HuH-7 (cell line): ENCODE data around the gene INSIG2.

Experiments used
- DNase-seq: peaks from one replicate; pipeline ENCODE4 v3.0.0; 2011; ENCODE audit warnings: low spot score

The INSIG2 gene

DNA sequence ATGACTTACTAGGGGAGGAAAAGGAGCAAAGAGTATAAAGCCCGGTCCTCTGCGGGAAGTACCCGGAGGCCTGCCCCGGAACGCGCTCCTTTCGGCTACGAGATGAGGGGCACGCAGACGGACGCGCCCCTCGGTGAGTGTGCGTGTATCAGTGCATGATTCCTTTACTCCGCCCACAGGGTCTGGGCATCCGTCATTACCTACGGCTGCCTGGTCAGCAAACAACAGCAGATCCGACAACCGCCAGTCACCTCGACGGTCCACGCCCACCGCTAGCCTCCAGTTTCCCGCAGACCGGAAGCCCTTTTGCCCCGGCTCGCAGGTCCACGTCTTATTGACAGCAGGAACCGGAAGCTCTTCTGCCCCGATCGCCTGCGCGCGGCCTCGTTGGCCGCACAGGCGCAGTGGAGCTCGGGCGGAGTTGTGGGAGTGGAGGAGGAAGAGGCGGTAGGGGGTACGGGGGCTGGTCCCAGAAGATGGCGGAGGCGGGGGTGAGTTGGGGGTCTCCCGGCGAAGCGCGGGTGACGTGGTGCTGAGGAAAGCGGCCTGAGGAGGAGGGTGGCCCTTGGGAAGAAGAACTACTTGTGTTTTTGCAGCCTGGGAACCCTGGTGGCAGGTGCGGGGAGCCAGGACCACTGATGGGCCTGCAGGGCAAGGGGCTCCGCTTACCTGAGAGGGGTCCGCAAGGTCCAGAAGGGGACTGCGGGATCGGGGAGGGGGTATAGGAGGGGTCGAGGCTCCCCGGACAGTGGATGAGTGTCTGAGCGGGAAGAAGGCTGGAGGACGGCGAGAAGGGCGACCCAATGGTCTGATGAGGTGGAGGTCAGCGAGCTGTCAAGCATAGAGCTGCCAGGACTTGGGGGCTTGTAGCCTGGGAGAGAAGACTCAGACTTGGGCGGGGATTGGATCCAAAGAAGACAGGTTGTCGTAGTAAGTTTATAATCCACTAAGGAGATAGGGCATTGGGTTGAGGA, at the start of gene INSIG2:
TSS of gene INSIG2 (plus strand) at position 421 of the 974 bp plus-strand sequence. CDS start 8,086 bp downstream, outside the sequence.
- DNase-seq, result peak; percentile 84

DNA sequence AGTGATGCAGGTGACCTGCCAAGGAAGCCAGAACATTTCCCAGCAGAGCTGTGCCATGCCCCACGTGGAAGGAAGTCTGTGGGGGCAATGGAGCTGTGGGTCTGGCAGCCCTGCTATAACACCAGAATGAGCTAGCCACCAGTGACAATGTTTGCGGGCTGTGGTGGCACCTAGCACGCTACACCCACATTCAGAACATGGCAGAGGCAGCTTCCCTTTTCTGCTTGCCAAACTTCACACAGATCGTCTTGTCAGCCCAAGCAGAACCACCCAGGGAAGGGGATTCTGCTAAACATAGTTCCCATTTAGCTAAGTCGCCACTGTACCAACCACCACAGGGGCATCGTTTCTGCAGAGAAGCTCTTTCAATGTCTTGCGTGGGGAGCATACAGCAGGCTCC, 47.4 kb upstream of the INSIG2 start:
- DNase-seq, result no peak

DNA sequence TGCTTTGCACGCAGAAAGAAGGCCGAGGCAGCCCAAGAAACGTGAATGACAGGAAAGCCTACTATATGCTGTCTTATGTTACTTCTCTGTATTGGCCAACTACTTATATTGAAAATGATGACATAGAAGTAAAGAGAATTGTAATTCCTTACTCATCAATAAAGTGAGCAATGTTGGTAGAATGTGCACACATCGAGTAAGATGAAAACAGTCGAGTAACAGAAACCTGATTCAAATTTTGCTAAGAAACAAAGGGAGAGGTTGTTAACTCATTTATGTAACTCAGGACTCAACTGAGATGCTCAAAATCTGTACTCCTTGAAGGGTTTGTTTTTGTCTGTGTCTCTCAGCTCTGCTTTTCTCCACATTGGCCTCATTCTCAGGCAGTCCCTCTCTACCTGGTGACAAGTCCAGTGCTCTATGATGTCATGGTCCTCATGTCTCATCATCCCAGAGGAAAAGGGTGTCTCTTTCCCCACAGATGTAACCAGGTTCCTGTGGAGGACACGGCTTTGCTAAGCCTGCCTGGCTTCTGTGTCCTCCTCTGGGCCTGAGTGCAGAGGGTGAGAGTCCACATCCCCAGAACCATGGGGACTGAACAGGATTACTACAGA, 44.1 kb upstream of the INSIG2 start:
- DNase-seq, result no peak

DNA sequence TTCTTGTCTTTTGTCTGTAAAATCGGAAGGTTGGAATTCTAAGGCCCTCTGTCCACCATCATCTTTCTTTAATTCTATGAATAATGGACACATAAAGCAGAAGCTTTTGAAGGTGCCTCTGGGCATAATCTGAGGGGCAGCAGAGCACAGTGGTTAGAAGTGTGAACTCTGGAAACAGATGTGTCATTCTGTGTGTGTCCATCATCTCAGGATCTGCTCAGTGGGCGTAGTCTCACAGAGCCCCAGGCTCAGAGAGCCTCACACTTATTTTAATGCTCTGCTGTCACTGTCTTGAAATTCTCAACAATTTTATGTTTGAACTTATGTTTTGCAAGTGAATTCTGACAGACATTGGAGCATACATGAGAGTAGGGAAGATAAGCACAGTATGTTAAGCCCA, 43.4 kb upstream of the INSIG2 start:
- no peak for DNase-seq

DNA sequence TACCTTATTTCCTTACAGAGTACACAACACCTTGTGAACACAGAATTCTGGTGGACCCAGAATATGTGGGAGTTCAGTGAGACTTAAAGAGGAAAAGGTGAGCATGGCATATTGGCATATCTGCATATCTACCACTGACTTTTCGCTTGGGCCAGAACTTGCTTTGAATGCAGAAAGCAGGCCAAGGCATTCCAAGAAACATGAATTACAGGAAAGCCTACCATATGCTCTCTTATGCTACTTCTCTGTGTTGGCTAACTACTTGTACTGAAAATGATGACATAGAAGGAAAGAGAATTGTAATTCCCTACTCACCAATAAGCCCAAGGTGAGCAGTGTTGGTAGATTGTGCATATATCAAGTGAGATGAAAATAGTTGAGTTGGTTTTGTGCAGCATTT, 43.0 kb upstream of the INSIG2 start:
- DNase-seq, result no peak

DNA sequence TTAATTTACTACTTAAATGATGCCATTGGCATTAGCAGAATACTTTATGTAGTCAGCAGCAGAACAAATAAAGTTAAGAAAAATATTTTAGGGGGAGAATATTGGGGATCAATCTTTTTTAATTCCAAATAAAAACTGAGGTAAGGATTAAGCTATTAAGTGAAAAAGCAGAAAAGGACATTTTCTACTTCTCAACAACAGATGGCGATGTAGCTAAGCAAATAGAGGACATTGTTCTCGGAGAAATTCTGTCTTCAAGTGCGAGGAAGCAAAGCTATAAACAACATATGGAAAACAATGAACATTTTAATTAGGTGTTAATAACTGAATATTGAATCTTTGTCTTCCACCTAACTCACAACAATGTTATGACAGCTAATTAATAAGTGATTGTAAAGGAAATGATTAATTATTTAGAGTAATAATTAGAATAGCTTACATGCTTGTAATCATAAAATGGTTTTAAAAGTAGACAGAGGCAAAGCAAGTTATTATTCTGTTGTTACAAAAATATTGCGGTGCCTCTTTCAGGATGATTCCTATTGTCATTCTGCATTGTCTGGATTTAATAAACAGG, 41.5 kb upstream of the INSIG2 start:
- DNase-seq, result peak; percentile 9

DNA sequence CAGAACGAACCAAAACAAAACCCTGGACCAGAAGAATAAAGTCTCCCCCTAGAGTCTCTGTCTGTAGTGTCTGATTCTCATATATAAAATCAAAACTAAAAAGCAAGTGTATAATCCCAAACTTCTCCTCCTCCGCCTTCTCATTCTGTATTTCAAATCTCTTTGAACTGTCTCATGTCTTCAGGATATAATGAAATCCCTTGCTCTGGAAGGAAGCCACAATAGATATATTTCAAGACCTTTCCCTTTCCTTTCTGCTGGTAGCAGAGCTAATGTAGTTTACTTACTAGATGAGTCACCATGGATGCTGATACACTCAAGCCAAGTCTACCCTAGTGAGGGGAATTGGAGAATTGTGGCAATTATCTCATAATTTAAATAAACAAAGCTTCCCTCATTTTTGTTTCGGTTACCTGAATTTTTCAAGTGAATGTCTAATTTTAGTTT, 40.9 kb upstream of the INSIG2 start:
- DNase-seq, result no peak

DNA sequence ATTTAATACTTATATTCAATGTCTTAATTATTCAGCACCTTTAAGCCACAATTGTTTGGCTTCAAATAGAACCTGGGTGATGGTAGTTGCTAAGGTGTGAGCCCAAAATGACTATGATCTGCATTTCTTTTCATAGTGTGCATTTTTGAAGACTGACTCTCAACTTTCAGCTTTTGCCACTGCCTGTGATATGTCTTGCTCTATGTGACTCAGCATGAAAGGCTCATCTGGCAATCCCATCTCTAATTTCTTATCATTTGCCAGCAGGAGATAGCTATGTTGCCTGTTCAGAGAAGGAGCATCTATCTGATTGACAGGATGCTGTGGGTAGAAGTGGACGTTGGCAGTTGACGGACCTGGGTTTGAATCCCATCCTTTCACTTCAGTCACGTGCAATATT, 39.9 kb upstream of the INSIG2 start:
- DNase-seq, result no peak

DNA sequence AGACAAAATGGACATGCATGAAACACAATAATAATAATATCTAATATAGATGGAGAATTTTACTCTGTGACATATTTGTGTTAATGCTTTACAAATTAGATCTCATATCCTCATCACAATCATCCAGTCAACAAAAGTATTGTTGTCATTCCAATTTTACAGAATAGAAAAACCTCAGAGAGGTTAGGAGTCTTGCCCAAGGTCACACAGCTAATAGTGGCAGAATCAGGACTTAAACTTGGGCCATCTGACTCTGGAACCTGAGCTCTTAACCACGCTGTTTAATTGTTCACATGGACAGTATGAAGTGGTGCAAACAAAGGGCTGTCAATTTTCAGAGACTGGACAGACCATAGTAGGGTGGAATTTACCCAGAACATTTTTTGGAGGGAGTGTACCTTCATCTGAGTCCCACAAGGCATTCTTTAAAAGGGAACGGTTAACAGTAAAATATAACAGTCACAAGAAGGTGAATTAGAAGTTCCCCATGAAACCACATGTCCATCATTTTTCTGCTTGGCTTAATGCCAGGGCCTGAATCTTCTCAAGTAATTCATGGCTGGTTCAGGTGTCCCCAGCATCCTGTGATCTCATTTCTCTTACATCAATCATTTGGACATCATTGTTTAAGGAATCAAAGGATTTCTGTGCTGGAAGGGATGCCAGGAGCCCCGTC, 39.0 kb upstream of the INSIG2 start:
- no peak for DNase-seq

DNA sequence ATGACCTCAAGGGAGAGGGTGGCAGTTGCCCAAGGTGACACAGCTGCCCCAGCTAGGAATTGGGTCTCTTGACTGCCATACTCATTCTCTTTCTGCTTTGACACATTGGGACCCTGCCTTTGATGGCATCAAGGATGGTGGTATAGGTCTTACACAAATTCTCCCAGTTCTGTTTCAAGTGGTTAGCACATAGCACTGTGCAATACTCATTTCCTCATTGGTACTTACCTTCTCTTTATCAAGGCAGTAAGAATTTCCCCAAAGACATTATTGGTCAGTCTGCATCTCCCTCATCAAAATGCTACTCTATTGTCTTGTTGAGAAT, 38.5 kb upstream of the INSIG2 start:
- no peak for DNase-seq

DNA sequence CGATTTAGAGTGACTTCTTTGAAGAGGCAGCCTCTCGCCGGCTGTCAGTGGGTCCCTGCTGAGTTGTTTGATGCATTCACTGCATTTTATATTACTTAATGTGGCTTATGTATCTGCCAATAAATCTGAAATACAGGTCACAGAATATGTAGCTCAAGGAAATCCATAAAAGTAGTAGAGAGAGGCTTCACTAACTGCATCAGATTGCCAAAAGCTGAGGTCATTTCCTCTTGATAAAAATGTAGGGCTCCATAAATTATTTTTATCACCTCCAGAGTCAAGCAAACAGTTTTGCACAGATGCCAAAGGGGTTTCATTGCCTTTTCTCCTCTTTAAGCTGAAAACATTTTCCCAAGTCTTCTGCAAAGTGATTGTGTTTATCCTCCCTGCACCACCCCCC, 37.9 kb upstream of the INSIG2 start:
- no peak for DNase-seq

DNA sequence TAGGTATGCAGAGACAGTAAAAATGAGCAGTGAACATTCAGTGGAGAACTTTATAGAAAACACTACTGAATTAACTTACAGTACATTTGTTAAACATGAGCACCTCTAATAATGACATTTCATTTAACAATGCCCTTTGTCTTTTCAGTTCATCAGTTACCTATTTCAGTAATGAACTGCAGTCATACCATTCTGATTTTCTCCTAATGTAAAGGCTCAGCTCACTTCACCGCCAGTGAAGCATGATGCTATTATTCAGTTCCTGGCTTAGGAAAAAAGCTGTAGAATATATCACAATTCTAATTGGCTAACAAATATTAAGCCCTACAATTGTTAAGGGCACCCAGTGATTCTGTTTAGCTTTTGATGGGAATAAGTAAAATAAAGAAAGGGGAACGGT, 37.3 kb upstream of the INSIG2 start:
- no peak for DNase-seq

DNA sequence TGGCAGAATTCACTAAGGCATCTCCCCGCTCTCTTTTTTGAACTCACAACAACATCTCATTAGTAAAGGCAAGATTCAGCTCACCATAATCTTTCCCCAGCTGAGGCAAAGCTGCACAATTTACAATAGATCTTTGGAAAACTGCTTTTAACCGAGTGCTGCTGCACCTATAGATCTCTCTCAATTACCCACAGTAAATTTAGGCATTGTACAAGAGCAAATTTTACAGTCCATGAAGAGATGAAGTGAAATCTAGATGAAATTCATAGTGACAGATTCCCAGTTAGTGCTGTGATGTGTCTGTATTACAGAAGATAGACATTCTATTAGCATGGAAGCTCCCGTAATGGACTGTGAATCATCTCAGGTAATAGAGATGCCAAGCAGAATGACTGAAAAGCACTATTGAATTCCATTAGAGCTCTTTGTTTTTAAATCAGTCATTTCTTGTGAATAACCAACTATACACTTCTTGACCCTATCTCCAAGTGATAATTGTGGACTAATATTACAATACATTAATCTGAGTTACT, 36.4 kb upstream of the INSIG2 start:
- DNase-seq, result no peak

DNA sequence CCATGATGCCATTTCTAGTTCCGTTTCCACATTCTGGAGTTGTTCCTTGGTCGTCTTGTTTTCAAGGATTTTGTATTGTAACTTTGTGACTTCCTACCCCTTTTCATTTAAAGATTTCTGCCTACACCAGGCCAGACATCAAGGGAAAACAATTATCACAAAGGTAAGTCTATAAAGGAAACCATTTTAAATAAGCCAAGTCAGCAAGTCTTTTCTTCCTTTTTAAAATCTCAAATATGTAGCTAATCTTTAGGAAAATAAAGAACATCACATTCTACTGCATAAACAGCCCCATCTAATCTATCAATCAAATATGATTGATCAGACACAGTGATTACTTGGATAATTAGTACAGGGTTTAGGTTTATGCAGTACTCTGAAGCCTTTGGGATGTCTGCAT, 35.8 kb upstream of the INSIG2 start:
- DNase-seq, result no peak

DNA sequence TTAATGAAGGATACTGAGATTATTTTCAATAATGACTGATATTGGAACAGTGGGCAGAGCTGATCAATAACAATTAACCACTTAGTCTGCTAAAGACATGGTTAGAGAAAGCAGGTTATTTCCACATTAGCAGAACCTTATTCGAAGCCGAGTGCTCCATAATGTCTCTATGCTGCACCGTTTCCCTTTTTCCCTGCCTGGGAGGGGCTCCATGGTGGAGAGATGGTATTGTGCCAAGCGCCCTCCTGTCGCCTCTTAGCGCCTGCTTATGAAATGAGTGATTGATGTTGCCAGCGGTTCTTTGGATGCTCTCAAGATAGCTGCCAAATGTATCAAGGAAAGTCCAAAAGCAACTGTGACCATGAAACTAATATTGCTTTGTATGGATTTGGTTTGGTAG, 34.6 kb upstream of the INSIG2 start:
- DNase-seq, result no peak

DNA sequence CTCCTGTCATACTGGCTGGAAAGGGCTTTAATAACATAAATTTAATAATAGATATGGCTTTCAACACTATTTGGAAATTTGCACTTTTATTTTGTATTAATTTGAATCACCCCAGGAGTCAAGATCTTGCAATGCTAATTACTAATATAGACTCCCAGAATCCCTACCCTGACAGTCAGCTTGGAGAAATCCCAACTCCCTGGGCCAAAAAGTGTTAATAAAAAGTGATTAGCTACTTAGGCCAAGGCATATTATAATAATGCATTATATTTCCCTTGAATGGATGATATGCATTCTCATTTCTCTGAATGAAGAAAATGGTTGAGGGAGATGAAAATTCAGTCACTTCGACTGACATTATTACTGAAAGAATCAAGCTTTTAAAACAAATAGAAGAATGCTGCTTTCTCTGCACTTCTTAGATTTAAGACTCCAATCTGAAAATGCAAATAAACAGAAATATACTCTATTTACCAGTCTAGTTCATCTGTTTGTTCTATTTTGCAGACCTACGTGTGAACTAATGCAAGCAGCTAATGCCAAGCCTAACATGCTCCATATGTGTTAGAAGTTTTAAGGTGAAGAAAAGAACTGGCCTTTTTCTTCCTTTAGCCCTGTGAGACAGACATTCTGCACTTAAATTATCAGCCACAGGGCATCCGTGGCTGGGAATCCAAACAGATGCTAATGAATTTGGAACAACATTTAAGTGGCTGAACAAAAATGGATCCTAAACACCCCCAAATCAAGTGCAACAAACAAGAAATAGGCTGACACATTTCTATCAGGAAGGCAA, 33.9 kb upstream of the INSIG2 start:
- DNase-seq, result no peak

DNA sequence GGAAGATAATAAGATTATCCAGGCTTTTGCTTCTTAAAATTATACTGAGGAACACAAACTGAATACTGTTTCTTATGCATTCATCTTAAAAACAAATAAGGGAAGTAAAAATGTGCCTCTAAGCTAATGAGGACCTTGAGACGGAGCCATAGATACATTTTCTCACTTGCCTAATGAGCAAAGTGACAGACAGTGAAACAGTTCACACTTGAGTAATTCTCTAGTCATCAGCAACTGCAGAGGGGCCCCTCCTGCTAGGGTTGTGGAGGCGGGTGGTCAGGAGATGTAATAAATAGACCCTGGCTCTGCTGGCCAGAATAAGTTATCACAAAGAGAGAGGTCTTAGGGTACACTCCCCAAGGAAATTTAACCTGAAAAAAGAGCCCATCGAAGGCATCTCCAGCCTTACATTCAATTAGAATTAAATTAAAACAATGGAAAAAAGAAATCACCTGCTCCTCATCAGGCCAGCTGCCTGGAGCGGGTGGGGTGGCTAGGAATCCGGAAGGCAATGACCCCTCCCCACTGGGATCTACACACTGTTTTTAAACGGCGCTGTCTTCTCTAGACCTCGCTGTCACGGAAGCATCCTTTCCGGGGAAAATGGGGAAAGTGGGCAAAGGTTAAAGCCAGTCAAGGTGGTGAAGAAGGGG, 32.6 kb upstream of the INSIG2 start:
- DNase-seq, result no peak

DNA sequence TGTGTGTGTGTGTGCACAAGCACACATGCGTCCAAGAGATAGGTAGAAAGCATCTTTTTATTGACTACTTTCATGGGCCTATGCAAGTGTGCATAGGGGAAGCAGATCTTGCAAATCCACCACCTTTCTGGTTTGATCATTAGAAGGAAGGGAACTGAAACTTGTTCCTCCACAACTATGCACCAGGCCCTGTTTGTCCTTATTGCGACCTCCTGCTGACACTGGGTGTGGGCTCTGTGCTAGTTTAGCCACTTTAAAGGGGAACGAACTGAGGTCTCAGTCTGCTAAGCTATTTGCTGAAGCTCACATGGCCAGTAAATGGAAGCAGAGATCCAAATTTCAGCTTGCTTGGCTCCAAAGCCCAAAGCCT, 32.1 kb upstream of the INSIG2 start:
- DNase-seq, result no peak

DNA sequence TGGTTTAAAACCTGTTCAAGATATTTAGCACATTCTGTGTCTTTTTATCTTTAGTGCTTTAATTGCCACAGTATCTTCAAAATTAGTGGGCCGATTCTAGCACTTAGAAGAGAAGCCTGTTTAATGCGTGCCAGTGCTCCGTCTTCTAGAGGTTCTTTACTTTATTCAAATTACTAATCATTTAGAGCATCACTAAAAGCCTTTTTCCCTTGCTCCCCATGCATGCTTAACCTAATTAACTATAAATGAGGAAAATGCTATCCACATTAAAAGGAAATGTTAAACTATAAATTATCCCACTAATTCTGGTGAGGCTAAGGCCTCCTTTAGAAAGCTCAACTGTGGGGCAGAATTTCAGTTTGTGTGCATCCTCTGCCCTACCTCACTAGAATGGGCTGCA, 31.5 kb upstream of the INSIG2 start:
- DNase-seq, result no peak

DNA sequence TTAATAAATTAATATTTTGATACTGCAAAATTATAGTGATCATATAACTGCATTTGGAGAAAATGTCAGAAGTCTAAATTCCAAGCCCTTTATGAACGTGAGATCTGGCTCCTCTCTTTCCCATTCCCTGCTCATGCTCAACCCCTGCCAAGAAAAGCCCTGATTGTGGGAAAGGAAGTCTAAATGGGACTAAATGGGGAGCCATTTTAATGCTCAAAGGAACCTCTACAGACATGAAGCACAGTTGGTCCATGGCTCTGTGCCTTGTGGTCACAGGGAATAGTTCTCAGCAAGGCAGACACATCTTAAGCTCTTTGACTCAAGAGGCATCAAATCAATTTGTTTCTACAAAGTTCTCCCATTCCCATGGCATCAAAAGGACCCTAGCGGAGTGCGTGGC, 29.3 kb upstream of the INSIG2 start:
- no peak for DNase-seq

DNA sequence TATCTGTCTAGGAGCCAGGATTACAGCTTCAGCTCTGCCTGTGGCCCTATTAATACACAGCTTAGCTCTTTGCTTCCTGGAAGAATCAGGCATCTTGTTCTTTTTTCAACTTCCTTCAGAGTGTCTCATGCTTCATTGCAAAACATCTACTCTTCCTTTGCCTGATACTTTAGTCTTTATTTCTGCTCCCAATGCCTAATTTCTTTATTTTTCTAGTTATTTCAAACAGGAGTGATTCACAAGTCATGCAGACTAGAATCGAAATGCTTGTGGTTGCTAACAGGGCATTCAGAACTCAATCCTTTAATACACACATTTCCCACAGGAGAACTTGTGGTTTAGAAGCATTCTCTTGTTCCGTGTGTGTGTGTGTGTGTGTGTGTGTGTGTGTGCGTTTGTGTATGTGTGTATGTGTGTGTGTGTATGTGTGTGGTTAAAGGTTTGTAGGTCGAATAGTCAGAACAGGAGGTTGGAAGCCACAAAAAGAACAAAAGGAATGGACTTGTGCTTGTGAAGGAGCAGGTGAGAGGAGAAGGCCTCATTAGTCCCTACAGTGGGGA, 28.3 kb upstream of the INSIG2 start:
- no peak for DNase-seq
